GM10847 (cell line): ENCODE results near the gene SLC44A4.
A peak's percentile ranks its signal among the peaks of the same experiment; 100 is the strongest.

Experiments used
- POLR2A ChIP-seq: IDR thresholded peaks from 2 replicates; pipeline ENCODE4 v1.6.1; 2011; ENCODE audit not compliant: insufficient read length; ENCODE audit errors: extremely low read depth

The SLC44A4 gene

DNA sequence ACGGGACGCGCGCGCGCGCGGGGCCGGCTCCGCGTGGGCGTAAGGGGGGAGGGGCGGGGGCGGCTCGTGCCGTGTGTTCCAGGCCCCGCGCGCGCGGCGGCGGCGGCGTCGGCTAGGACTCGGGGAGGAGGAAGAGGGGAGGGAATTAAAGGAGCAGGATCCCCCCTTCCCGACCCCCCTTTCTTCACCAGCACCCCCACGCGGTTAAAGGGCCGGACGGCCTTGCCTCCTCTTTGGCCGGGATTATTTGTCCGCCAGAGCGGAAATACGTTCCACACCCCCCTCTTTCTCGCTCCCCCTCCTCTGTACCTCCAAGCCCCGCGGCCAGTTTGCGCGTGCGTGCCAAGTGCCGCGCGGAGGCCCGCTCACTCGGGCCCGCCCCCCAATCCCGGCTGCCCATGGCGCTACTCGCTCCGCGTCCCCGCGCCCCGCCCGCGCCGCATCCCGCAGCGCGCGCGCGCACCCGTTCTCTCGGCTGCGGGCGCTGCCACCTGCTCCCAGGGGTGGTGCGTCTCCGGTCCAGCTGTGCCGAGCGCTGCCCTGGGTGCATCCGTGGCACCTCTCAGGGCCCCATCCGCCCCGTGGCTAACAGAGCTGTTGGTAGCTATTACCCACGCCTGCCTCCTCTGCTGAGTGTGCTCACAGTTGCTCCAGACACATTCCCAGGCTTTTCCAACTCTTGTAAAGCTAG, 23.3 kb upstream of the SLC44A4 start, which contains the start of gene ZBTB12:
ZBTB12 (minus strand) TSS at position 134 of the 691 bp plus-strand sequence. CDS start 781 bp downstream, outside the sequence.
- peak; percentile 30 for TF ChIP-seq POLR2A

DNA sequence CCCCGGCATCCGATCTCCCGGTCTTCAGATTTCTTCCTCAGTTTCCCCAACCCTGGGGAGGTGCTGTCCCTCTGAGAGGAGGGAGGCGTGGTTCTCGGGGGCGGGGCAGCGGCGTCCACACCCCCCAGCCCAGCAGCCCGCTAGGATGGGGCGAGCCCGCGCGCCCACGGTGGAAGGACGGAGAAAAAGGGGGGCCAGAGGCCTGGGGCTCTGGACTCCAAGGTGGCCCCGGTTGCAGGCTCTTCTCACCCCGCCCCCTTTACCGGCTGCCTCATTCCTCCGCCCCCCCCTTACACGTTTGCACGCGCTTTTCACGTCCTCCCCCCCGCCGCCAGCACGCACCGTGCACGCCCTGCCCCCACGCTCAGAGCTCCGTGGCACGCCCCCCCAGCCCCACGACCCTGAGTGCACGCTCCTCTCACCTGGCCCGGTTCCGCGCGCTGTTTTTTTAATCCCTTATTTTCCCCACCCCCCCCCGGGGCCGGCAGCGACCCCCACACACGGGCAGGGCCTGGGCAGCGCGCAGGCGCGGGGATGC, 22.7 kb upstream of the SLC44A4 start:
- TF ChIP-seq POLR2A = no peak

DNA sequence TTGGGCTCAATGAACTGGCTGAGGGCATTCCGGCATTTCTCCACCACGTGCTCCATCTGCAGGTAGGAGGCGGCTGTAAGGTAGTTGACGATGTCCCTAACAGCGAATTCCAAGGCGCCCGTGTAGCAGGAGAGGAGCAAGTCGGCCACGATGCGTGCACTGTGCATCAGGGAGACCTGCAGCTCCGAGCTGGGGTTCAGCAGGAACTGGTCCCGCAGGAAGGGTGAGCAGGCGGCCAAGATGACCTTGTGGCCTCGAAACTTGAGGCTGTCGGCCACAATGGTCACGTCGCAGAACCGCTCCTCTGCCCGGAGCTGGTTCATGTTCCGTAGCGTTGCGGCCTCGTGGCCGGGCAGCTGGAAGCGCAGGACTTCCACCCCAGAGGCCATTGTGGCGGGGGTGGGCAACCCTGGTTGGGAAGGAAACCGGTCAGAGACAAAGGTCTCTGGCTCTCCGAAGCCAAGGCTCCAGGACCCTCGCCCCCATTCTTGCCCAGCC, 22.2 kb upstream of the SLC44A4 start:
- TF ChIP-seq POLR2A = no peak

DNA sequence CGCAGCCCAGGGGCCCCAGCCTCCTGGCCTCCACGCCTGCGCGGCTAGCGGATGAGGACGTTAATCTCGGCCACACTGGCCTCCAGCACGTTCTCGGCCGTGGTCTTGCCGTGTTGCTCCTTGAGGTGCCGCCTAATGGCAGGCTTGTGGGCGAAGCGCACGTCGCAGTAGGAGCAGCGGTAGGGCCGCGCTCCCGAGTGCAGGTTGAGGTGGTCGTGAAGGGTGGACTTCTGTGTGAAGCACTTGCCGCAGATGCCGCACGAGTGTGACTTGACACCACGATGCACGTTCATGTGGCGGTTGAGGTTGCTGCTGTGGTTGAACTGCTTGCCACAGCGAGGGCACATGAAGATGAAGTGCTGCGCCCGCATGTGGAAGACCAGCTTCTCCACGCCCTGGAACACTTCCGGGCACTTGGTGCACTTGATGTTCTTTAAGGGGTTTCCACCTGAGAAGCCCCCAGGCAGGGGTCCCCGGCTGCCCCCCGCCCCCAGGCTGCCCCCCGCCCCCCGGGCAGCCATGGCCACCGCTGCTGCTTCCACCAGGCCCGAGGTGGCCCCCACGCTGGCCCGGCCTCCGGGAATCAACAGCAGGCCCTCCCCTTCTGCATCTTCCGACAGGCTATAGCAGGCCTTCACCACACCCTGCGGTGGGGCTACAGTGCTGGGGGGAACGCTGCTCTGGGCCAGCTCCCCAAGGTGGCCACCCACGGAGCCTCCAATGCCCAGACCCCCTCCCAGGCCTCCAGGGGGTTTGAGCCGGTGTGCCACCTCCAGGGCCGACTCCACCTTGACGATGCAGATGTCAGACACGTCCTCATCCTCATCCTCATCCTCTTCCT, 21.3 kb upstream of the SLC44A4 start:
- TF ChIP-seq POLR2A = no peak

DNA sequence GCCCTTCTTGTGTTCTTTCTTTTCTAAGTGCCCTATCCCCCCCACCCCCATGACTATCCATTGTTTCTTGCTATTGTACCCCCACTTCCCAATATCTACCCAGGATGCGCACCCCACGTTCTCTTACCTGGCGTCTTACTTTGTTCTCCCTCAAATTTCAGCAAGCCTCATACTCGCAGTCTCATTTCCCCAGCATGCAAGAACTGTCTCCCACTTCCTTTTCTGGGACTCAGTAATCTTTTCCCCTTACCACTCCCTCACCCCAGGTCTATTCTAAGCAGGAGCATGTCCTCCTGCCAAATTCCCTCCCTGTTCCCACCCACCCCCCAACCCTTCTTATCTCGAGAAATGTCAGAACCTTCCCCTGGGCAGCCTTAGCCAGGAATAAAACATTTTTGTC, 20.4 kb upstream of the SLC44A4 start:
- no peak for TF ChIP-seq POLR2A

DNA sequence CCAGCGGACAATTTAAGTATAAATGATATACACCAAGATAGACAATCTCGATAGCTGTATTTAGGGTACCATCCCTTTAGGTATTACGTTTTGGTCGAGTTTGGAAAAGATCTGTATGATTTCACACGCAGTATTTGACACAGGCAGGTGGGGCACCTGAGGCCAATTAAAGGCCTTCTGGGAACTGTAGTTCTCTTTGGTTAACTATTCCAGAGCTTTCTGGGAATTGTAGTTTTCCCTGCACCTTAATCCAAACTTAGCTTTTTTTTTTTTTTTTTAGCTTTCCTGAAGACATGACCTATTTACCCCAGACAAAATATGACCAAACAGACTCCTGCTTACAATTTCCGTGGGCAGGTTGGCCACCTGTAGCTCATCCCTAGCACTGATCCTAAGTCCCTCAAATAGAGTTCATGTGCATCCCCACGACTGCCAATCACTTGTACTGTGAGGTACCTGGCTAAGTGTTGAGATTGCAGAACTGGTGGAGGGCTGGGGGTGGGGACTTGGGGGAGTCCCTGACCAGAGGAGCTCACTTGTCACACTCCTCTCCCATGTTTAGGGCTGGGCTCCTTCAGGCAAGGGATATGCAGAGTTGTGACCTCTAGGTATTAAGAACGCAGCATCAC, 19.7 kb upstream of the SLC44A4 start:
- no peak for TF ChIP-seq POLR2A

DNA sequence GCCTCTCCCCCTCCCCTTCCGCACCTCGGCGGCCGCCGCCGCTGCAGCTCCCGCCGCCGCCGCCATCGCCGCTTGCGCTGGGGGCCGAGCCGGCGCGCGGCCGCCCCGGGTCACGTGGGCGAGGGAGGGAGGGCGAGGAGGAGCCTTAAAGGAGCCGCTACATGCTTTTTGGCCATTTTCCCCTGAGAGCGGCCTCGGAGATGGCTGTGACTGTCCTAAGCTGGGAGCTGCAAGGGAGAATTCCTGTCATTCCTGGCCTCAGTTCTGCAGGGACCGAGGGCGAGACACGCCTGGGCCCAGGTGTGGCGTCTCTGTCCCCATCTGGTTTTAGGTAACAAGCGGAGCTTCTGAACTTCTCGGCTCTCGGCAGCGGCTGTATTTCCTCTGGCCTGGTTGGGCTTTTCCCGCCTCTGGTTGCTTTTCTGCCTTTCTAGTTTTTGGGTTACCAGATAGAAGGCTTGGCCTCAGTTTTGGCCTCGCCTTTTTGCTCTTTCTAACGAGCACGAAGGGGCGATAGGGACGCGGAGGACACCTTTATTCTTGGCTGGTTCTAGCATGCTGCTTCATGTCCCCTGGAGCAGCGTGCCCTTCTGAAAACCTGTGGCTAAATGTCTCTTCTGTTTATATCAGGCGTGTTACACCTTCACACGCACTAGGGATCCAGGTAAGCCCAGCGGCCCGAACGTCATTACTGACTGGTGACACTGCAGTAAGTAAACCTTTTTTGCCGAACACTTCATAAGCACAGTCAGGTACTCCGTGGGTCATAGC, 19.0 kb upstream of the SLC44A4 start, which contains the start of gene EHMT2:
EHMT2 (minus strand) TSS at position 87 of the 771 bp plus-strand sequence; CDS start at position 66, 21 bp downstream.
- TF ChIP-seq POLR2A = peak; percentile 59

DNA sequence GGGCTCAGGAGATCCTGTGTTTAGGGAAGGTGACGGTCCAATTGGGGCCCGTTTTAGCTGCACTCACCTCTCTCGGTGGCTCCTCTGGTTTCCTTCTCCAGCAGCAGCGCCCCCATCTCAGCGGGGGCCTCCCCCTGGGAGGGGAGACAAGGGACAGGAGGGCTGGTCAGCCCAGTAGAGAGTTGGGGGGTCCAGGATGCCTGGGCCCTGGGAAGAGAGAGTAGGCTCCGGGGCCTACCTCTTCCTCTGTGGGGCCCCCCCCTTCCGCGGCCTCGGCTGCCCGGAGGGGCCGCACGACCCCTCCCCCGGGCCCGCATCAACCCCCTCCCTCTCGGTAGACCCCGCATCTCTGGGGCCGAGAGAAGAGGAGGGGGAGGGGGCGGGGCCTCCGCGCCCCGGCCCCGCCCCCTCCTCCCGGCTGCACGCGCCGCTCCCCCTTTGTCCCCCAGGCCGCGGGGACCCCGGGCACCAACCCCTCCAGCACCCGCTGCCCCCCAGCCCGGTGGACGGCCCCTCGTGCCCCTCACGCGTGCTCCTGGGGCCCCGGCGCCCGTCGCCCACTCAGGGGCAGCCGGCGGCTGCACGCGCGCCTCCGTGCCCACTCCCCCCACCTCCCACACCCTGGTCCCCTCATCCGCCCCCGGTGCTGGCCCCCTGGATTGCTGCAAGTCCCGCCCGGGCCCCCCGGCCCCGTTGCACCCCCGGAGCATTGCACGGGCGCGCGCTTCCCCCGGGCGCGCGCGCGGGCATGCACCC, 18.2 kb upstream of the SLC44A4 start:
- no peak for TF ChIP-seq POLR2A

DNA sequence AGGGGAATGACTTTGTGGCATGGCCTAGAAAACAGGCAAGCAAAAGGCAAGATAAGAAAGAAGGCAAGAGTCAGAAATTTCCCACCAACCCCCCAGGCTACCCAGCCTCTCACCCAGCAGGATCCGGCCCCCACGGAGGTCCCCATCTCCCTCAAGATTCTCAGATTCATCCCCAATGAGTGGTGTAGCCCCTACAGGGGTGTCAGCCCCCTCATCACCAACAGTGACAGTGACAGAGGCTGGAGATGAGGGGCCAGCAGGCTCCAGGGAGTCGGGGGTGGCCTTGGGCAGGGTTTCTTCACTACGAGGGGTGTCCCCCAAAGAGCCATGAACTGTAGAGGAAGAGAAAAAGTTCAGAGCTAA, 17.7 kb upstream of the SLC44A4 start:
- no peak for TF ChIP-seq POLR2A

DNA sequence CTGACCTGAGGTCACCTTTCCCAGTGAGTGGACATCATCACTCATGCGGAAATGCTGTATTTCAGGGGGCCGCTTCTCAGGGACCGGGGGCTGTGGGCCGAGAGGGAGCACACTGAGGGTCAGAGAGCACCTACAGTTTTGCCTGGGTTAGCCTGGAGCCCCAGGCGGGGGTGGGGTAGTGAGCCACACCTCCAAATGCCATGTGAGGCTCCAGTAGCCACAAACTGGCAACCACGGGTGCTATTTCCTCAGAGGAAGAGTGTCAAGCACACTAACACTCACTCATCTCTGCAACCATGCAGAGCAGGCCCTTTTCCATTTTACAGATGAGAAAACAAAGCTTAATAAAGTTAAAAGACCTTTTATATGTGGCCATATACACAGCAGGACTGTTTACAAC, 14.0 kb upstream of the SLC44A4 start:
- no peak for TF ChIP-seq POLR2A

DNA sequence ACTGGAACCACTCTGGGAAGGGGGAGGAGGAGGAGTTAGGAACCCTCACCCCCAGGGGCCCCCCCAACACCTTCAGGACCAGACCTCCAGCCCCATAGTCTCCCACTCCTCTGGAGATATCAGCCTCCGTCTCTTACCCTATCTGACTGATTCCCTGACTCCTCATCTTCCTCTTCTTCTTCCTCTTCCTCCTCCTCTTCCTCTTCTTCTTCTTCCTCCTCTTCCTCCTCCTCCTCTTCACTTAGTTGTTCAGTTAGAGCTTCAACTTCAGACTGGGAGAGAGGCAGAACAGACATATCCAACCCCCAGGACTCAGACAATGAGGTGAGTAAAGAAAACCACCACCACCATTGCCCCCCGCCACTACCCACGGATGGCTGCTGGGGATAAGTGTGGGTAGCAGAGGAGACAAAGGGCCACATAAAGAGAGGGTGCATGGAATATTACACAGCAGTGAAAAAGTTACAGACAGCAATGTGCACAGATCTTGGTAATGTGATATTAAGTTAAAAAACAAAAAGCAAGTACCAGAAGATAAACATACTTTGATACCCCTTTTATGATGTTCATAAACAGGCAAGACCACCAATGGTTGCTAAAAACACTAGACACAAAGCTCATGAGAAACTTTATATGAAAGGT, 10.7 kb upstream of the SLC44A4 start:
- TF ChIP-seq POLR2A = no peak

DNA sequence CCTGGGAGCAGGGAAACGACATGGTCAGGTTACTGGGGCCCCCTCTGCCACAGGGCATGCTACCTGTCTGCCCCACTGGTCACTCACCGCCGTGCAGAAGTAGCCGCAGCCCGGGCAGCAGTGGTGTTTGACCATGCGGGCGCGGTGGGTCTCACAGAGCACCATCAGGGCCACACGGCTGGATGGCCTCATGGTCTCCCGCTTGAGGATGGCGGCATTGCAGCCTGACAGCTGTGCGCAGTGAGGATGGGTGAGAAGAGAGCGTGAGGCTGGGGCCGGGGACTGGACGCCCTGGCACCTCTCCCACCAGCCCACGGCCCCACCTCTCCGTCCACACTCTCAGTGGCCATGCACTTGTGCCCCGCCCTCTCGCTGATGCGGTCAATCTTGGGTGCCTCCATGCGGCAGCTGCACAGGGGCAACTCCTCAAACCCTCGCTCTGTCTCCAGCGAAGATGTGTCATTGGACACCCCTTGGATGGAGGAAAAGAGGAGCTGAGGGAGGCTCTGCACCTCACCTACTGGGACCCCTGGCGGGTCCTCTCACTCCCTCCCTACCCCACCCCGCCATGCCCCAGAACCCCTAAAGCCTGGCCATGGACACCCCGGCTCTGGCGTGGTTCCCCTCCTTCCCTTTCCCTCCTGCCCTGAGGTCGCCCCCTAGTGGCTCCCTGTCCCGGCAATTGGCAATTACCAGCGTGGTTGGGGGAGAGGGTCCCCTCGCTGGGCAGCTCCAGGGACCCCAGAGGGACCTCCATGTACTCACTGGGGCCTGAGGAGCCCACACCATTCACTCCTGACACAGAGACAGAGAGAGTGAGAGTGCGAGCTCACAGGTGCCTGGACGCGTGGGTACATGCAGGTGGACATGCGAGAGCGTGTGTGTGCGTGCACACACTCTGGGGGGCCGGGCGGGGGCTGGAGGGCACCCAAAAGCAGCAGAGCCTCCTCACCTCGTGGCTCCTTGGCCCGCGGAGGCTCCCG, 9.8 kb upstream of the SLC44A4 start:
- no peak for TF ChIP-seq POLR2A
